ENCODE data around the gene SRGAP3.

- TF ChIP-seq CTCF (IDR thresholded peaks at IDR 0.05) (no peak), ZFX (IDR thresholded peaks at IDR 0.05; ENCODE audit: borderline replicate concordance) (no peak)
Measured at GRCh38 chr3:9022305-9023225, 226.9 kb downstream of the SRGAP3 start.
